ENCODE results near the gene OR1D5.
"Not testable (repeated sequence)": the region's sequence is repeated elsewhere in the genome, so short reads cannot be mapped to it uniquely, and the experiment has no call there.

OR1D5 gene

GRCh38 chr17:3030852-3031470 is 32.4 kb downstream of the OR1D5 start:
- DNase-seq = not testable (repeated sequence)

DNA sequence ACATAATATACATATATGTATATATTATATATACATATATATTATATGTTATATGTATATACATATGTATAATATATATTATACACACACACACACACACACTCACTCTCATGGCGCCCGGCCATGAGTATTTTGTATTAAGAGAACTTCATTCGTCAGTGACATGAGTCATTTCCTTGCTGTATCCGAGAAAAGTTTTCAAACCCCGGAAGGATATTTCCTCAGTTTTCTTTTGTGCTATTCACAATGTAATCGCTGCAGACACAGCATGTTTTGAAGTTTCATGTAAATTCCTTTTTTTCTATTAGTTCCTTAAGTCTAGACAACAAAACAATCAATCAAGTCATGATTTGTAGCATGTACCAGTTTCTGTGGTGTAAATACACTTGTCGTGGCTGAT is 33.3 kb downstream of the OR1D5 start:
- DNase-seq = no peak

DNA sequence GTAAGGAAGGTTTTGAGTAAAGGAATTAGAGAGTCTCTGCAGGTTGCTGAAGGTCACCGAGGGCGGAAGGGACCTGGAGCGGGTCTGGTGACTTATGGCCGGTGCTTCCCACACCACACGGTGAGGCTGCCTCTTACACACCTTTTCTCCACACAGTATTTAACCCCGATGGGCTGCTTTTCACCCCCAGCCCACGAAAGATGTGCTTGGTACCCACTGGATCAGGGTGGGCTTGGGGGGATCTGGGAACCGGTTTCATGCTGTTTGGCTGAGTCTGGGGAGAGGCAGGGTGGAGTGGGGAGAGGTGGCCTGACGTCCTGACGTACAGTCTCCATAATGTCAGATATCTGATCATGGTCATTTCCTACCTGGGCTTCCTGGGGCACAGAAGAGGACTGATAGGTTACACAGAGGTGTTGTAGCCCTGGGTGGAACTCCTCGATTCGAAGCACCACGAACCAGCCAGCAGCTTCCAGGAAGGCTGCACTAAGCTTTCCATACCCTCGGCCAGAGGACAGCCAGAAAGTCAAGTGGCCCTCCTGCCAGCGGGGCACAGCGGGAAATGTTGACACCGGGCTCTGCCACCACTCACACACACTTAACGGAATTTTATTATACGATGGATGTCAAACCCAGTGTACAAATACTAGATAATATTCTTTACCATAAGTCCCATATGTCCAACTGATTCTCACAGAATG is 34.0 kb downstream of the OR1D5 start:
- no peak for DNase-seq

DNA sequence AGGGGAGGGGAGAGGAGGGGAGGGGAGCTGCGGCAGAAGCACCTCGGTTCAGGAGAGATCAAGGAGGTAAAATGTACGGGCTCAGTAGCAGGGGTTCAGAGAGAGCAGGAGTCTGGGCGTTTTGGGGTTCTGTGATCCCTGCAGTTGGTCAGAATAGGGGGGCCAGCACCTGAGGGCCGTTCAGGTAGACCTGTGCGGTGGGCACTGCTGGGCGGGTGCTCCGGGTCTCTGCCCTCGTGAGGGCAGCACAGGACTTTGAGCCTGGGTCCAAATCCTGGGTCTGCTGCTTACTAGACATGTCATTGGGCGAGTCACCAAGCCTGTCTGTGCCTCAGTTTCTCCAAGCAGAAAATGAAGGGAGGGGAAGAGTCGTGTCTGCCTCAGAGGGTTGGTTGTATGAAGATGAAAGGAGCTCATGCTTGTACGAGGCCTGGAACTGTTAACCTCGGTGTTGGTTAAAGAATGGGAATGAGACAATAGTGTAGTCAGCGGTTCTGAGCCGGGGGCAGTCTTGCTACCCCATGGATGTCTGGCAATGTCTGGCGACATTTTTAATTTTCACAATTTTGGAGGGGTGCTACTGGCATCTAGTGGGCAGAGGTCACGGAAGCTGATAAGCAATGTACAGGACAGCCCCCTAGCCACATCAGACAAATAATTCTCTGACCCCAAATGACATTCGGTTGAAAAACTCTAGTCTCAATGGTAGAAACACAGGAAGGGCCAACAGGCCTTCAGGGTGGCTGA is 35.4 kb downstream of the OR1D5 start:
- DNase-seq = no peak

- DNase-seq = no peak
Measured at GRCh38 chr17:3026856-3027751, 36.3 kb downstream of the OR1D5 start.

- DNase-seq = no peak
Measured at GRCh38 chr17:3026125-3026855, 37.1 kb downstream of the OR1D5 start.

- DNase-seq = no peak
Measured at GRCh38 chr17:3025421-3026124, 37.8 kb downstream of the OR1D5 start.

DNA sequence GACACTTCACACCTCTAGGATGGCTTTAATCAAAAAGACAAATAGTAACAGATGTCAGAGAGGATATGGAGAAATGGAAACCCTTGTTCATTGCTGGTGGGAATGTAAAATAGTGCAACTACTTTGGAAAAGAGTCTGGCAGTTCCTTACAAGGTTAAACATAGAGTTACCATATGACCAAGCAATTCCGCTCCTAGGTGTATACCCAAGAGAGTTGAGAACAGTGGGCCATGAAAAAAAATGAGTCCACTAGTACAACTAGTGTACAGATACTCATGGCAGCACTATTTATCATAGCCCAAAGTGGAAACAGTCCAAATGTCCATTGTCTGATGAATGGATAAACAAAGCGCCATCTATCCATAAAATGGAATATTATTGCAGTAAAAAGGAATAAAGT is 39.1 kb downstream of the OR1D5 start:
- DNase-seq = no peak

- DNase-seq = no peak
Measured at GRCh38 chr17:3022197-3022596, 41.2 kb downstream of the OR1D5 start.

- no peak for DNase-seq
Measured at GRCh38 chr17:3020381-3020780, 43.0 kb downstream of the OR1D5 start.

DNA sequence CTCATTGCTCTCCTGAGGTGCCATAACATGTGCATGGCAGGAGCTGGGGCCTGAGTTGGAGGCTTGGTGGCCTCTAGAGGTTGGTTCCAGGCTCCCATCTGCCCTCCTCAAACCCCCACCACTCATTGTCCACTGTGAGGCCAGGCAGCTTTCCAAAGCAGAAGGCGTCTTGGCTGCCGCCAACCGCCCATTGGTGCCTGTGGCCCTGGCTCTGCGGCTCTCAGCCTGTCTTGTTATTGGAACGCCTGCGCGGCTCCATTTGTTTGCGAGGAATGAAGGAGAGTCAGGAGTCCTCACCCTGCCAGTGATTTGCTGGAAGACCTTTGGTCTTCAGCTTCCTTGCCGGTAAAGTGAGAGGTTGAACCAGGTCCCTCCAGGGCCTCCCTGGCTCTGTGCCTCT is 43.6 kb downstream of the OR1D5 start:
- no peak for DNase-seq

DNA sequence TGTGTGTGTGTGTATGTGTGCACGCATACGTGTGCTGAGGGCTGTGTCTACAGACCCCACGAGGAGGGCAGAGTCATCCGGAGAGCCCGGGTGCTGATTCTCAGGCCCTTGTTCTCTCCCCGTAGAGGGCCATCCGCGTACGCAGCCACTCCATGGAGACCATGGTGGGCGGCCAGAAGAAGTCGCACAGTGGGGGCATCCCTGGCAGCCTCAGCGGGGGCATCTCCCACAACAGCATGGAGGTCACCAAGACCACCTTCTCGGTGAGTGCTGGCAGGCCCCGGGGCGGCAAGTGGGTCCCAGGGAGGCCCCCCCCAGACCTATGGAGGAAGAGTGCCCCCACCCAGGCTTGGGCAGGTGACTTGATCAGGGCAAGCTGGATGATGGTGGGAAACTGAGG is 45.5 kb downstream of the OR1D5 start:
- DNase-seq = no peak

DNA sequence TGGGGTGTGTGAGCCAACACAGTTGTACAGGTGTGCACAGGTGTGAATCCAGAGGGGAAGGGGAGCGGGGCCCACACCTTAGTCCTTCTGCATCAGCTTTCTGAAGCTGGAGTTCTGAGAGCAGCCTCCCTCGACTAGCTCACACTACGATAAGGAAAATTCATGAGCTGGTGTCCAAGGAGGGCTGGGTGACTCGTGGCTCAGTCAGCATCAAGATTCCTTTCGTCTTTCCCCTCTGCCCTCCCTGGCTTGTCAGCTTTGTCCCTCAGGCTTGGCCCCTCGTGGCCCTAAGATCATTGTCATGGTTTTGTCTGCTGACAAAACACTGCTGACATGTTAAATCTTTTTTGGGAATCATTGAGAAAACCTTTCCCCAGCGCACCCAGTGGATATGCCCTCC is 47.5 kb downstream of the OR1D5 start:
- DNase-seq = no peak

DNA sequence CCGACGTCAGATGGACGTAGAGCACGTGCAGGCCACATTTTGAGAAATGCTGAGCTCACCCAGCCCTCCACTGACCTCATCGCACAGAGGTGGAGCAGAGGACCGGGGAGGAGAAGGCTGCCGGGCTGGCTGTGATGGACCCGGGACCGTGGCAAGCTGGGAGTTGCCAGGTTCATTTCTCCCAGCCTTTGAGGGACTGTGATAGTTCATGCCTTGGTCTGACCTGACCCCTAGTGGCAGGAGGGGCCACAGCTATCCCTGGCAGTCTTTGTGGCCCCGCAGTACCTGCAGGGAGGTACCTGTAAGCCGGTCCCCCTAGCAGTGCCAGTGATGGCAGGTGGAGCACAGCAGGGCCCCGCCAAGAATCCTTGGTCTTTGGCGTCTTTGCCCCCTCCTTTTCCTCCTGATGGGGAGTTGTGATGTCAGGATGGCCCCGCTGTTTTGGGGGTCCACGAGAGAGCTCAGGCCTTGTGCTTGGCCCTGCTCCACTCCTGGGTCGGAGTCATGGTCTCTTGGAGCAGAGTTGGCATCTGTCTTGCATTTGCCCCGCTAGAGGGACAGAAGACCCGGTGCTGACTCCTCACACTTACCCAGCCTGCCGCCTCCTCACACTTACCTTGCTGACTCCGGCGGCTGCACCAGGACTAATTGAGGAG is 50.4 kb downstream of the OR1D5 start:
- DNase-seq = peak; percentile 61
